Amniotic epithelial cell (primary cell): Measurements from ENCODE around the gene HEATR5B.
"Not testable (repeated sequence)": the region's sequence is repeated elsewhere in the genome, so short reads cannot be mapped to it uniquely, and the experiment has no call there.

Experiments
- DNase-seq: peaks from one replicate; pipeline ENCODE4 v3.0.0-alpha.2; 2010; ENCODE audit warnings: low read depth

HEATR5B gene

GRCh38 chr2:36941867-36942266 is 142.3 kb downstream of the HEATR5B start:
- DNase-seq: no peak

DNA sequence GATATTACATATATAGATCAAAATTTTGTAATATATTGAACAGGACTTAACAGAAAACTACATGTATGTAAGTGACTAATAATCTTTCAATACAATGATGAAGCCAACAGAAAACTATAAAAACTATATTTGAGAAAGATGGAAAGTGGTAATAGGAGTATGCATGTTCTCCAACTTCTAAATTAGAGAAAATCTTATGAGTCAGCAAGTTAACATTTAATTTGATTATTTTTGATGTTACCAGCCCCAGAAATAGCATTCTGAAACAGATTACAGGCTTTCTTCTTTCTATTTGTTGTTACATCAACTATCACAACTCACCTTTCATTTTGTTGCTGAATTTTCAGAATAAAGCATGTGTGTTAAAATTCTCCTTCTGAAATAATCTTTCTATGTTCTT is 147.6 kb downstream of the HEATR5B start:
- DNase-seq: not testable (repeated sequence)

DNA sequence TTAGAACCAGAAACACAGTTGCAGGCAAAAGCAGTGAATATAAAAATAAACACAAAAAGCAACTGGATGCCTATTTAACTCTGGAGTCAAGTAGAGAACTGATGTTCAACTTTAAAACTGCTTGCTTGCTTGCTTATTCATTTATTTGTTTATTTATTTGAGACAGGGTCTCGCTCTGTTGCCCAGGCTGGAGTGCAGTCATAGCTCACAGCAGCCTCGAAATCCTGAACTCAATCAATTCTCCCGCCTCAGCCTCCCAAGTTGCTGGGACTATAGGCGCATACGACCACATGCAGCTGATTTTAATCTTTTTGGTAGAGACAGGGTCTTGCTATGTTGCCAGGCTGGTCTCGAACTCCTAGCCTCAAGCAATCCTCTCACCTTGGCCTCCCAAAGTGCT is 152.5 kb downstream of the HEATR5B start:
- not testable (repeated sequence) for DNase-seq
